Measurements from ENCODE around the gene PDHX. TPM values are rescaled to one million over a fixed set of nuclear protein-coding genes. Genes with fewer than 3 reads are reported as not detected.

Gene PDHX
- total RNA-seq, 1 experiment from 2014 or later: 99.9 TPM

- ChIA-PET CTCF (no interaction called here), POLR2A (ENCODE audit: low non-redundant PET) (no interaction called here)
- no peak overlapping the region for H3K27ac ChIP-seq (ENCODE audit: low read depth, low read length, poor library complexity, severe bottlenecking)
Observed at GRCh38 chr11:35031867-35032266, 115.4 kb downstream of the PDHX start.

GRCh38 chr11:35033011-35033410 lies 116.6 kb downstream of the PDHX start:
- Histone ChIP-seq H3K27ac (ENCODE audit: low read depth, low read length, poor library complexity, severe bottlenecking) (no peak overlapping the region), H3K36me3 (ENCODE audit: insufficient read depth, low read length, poor library complexity, severe bottlenecking) (no peaks in the 10 kb centered on the region), H3K9me3 (ENCODE audit: low read depth, low read length, poor library complexity, severe bottlenecking) (no peaks in the 10 kb centered on the region), H3K4me1 (ENCODE audit: insufficient read depth, low read length, poor library complexity, severe bottlenecking) (peaks cover 20% of the 10 kb centered on the region), H3K27me3 (replicated peaks; ENCODE audit: insufficient read depth, low read depth, low read length, poor library complexity) (peaks cover 9% of the 10 kb centered on the region), H3K4me3 (ENCODE audit: low read depth, low read length, poor library complexity, severe bottlenecking) (no peak overlapping the region)
- CTCF ChIA-PET: no interaction called here
- no peak for DNase-seq (ENCODE audit: low spot score)
- intact Hi-C loops (cut with micrococcal nuclease; ENCODE audit: unreplicated experiment): no loop called here
- POLR2A ChIA-PET (ENCODE audit: low non-redundant PET): no interaction called here
- no peak for TF ChIP-seq CTCF (conservative IDR thresholded peaks at IDR 0.05; ENCODE audit: low read depth, low read length)
- TF ChIP-seq EZH2 (IDR thresholded peaks at IDR 0.05; ENCODE audit: borderline replicate concordance, low read depth, low read length, poor library complexity, severe bottlenecking): no peak
- no TSS peak for BruUV-seq (replicated peaks)

More at GRCh38 chr11:35031867-35032266, 115.4 kb downstream of the PDHX start:
- intact Hi-C loops (cut with micrococcal nuclease; ENCODE audit: unreplicated experiment): no loop called here
- no TSS peak for BruUV-seq (replicated peaks)
- peaks cover 20% of the 10 kb centered on the region for H3K4me1 ChIP-seq (ENCODE audit: insufficient read depth, low read length, poor library complexity, severe bottlenecking)
- H3K36me3 ChIP-seq (ENCODE audit: insufficient read depth, low read length, poor library complexity, severe bottlenecking): no peaks in the 10 kb centered on the region
- DNase-seq (ENCODE audit: low spot score): no peak
- TF ChIP-seq EZH2 (IDR thresholded peaks at IDR 0.05; ENCODE audit: borderline replicate concordance, low read depth, low read length, poor library complexity, severe bottlenecking): no peak
- no peak for TF ChIP-seq CTCF (conservative IDR thresholded peaks at IDR 0.05; ENCODE audit: low read depth, low read length)
- H3K9me3 ChIP-seq (ENCODE audit: low read depth, low read length, poor library complexity, severe bottlenecking): no peaks in the 10 kb centered on the region
- no peaks in the 10 kb centered on the region for H3K27me3 ChIP-seq (replicated peaks; ENCODE audit: insufficient read depth, low read depth, low read length, poor library complexity)
- H3K4me3 ChIP-seq (ENCODE audit: low read depth, low read length, poor library complexity, severe bottlenecking): no peak overlapping the region

- Histone ChIP-seq H3K9me3 (ENCODE audit: low read depth, low read length, poor library complexity, severe bottlenecking) (no peaks in the 10 kb centered on the region), H3K36me3 (ENCODE audit: insufficient read depth, low read length, poor library complexity, severe bottlenecking) (no peaks in the 10 kb centered on the region), H3K27ac (ENCODE audit: low read depth, low read length, poor library complexity, severe bottlenecking) (no peak overlapping the region), H3K4me1 (ENCODE audit: insufficient read depth, low read length, poor library complexity, severe bottlenecking) (peaks cover 20% of the 10 kb centered on the region), H3K4me3 (ENCODE audit: low read depth, low read length, poor library complexity, severe bottlenecking) (no peak overlapping the region), H3K27me3 (replicated peaks; ENCODE audit: insufficient read depth, low read depth, low read length, poor library complexity) (peaks cover 21% of the 10 kb centered on the region)
- no TSS peak for BruUV-seq (replicated peaks)
- intact Hi-C loops (cut with micrococcal nuclease; ENCODE audit: unreplicated experiment): no loop called here
- ChIA-PET CTCF (no interaction called here), POLR2A (ENCODE audit: low non-redundant PET) (no interaction called here)
- no peak for TF ChIP-seq CTCF (conservative IDR thresholded peaks at IDR 0.05; ENCODE audit: low read depth, low read length)
- TF ChIP-seq EZH2 (IDR thresholded peaks at IDR 0.05; ENCODE audit: borderline replicate concordance, low read depth, low read length, poor library complexity, severe bottlenecking): no peak
- no peak for DNase-seq (ENCODE audit: low spot score)
Observed at GRCh38 chr11:35034401-35034800, 118.0 kb downstream of the PDHX start.
